HepG2 (cell line): ENCODE measurements around the gene BBS12. TPM values are rescaled to one million over a fixed set of nuclear protein-coding genes. Genes with fewer than 3 reads are reported as not detected.

ENCODE experiments used
- CBX5 ChIP-seq: sonication (generic); formaldehyde crosslinking; IDR thresholded peaks from 2 replicates; pipeline ENCODE4 v1.4.0; 2020; ENCODE audit warnings: missing genetic modification reagents, borderline replicate concordance
- EED ChIP-seq: sonication (generic); formaldehyde crosslinking; IDR thresholded peaks from 2 replicates; pipeline ENCODE4 v1.5.0; 2020; ENCODE audit warnings: mild to moderate bottlenecking, missing genetic modification reagents
- HDAC1 ChIP-seq: sonication (generic); formaldehyde crosslinking; IDR thresholded peaks from 2 replicates; pipeline ENCODE4 v1.5.1; 2020; ENCODE audit warnings: mild to moderate bottlenecking, missing genetic modification reagents
- NFYB ChIP-seq: sonication (generic); formaldehyde crosslinking; IDR thresholded peaks from 2 replicates; pipeline ENCODE4 v1.4.0; 2020; ENCODE audit warnings: missing genetic modification reagents
- NR2F1 ChIP-seq, 2 experiments: fragments of 450-650 bp in 1 of 2; formaldehyde crosslinking in 1 of 2; IDR thresholded peaks; 2 replicates each; pipeline versions ENCODE4 v1.5.0 to v1.6.1; 2016 to 2020; ENCODE audit warnings: mild to moderate bottlenecking in 1 of 2, missing compliant biosample characterization in 1 of 2, missing genetic modification reagents in 1 of 2, moderate library complexity in 1 of 2
- PHF21A ChIP-seq: sonication (generic); formaldehyde crosslinking; IDR thresholded peaks from 2 replicates; pipeline ENCODE4 v1.5.0; 2020; ENCODE audit warnings: mild to moderate bottlenecking, missing genetic modification reagents
- RBFOX2 ChIP-seq: fragments of 200-400 bp; formaldehyde crosslinking; IDR thresholded peaks from 2 replicates; pipeline ENCODE4 v1.6.1; 2017; ENCODE audit warnings: low read depth, mild to moderate bottlenecking, low read length
- ZNF781 ChIP-seq: sonication (generic); formaldehyde crosslinking; IDR thresholded peaks from 2 replicates; pipeline ENCODE4 v1.5.1; 2020; ENCODE audit warnings: borderline replicate concordance, mild to moderate bottlenecking, missing genetic modification reagents; ENCODE audit errors: not compliant biosample characterization
- polyA plus RNA-seq, 8 experiments: library from polyadenylated mRNA; depleted of rRNA in 3 of 8; stranded (reverse) in 7 of 8; unstranded in 1 of 8; fragments of >200 nt; fragmentation: Illumina TruSeq in 4 of 8; extraction: Trizol in 4 of 8; gene quantifications; 2 replicates each; pipeline versions ENCODE4 v1.2.1 to v1.2.3, GENCODE V29; 2011 to 2016; ENCODE audit warnings: low read depth in 4 of 8, missing spikeins in 1 of 8, mixed read lengths in 1 of 8; ENCODE audit not compliant: insufficient read depth in 1 of 8
- total RNA-seq, 5 experiments: library from RNA; depleted of rRNA; stranded (reverse); fragments of >200 nt; fragmentation: Illumina TruSeq; extraction: Trizol; gene quantifications; 2 replicates each; pipeline ENCODE4 v1.2.3, GENCODE V29; 2016; ENCODE audit warnings: low read depth in 1 of 5
- TF ChIP-seq, protein P1 (sequence below): sonication (generic); formaldehyde crosslinking; IDR thresholded peaks from 2 replicates; pipeline ENCODE4 v1.4.0; 2020; ENCODE audit warnings: missing genetic modification reagents, borderline replicate concordance
- TF ChIP-seq, protein P2 (sequence below): sonication (generic); formaldehyde crosslinking; IDR thresholded peaks from 2 replicates; pipeline ENCODE4 v1.4.0; 2020; ENCODE audit warnings: mild to moderate bottlenecking, missing genetic modification reagents
- TF ChIP-seq, protein P3 (sequence below): IDR thresholded peaks from 2 replicates; pipeline ENCODE4 v1.6.1; 2016; ENCODE audit warnings: low read depth, missing genetic modification reagents, missing compliant biosample characterization
- TF ChIP-seq, protein P4 (sequence below): fragments of 450-650 bp; IDR thresholded peaks from 2 replicates; pipeline ENCODE4 v1.6.1; 2017
- TF ChIP-seq, protein P5 (sequence below): sonication (generic); formaldehyde crosslinking; IDR thresholded peaks from 2 replicates; pipeline ENCODE4 v1.4.0; 2020; ENCODE audit warnings: missing genetic modification reagents, low read depth, mild to moderate bottlenecking, borderline replicate concordance

Gene BBS12
- total and polyA plus RNA-seq, 2 of the 13 experiments (the other 11 are each of a cell fraction or from before 2014, with no cell fraction given): 0.32 to 1.7 TPM

DNA sequence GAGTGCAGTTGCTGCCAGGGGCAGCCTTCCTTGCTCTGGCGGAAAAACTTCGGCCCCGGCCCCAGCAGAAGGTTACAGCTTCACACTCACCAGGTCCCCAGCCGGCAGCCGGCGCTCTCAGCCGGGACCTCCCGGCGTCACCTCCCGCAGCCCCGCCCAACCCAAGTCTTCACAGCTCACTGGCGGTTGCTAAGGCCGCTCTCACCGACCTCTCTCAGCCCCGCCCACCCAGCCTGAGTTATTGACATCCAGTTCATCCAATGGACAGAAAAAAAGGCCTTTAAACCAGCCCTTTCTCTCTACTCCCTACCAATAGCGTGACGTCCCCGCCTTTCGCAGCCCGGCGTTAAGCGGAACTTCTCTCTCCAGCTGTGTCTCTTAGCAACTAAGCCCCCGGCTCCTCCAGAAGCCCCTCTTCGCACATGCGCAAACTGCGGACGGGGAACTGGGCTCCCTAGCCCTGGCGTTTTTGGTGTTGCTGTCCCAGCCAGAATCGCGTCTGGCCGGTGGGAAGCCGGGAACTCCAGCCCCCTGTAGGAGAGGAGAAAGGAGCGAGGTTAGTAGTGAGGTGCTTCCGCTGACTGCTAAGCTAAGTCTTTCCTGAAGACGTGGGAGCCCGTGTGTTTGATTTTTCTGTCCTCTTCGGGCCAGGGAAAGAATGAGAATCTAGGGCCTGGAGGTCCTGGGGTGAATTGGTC is at the start of gene BBS12 (continued):
- TF ChIP-seq, protein P1, sequence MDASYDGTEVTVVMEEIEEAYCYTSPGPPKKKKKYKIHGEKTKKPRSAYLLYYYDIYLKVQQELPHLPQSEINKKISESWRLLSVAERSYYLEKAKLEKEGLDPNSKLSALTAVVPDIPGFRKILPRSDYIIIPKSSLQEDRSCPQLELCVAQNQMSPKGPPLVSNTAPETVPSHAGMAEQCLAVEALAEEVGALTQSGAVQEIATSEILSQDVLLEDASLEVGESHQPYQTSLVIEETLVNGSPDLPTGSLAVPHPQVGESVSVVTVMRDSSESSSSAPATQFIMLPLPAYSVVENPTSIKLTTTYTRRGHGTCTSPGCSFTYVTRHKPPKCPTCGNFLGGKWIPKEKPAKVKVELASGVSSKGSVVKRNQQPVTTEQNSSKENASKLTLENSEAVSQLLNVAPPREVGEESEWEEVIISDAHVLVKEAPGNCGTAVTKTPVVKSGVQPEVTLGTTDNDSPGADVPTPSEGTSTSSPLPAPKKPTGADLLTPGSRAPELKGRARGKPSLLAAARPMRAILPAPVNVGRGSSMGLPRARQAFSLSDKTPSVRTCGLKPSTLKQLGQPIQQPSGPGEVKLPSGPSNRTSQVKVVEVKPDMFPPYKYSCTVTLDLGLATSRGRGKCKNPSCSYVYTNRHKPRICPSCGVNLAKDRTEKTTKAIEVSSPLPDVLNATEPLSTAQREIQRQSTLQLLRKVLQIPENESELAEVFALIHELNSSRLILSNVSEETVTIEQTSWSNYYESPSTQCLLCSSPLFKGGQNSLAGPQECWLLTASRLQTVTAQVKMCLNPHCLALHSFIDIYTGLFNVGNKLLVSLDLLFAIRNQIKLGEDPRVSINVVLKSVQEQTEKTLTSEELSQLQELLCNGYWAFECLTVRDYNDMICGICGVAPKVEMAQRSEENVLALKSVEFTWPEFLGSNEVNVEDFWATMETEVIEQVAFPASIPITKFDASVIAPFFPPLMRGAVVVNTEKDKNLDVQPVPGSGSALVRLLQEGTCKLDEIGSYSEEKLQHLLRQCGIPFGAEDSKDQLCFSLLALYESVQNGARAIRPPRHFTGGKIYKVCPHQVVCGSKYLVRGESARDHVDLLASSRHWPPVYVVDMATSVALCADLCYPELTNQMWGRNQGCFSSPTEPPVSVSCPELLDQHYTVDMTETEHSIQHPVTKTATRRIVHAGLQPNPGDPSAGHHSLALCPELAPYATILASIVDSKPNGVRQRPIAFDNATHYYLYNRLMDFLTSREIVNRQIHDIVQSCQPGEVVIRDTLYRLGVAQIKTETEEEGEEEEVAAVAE (CRISPR knock-in tag): 0 out of 2 replicates have a peak, but pooled peaks have one; percentile 55
- TF ChIP-seq NFYB (CRISPR knock-in tag) (peak; percentile 95), PHF21A (CRISPR knock-in tag) (no peak), CBX5 (CRISPR knock-in tag) (no peak), ZNF781 (CRISPR knock-in tag) (no peak), RBFOX2 (no peak), NR2F1 (CRISPR knock-in tag; IDR thresholded peaks at IDR 0.05) (no peak), EED (CRISPR knock-in tag) (no peak), HDAC1 (CRISPR knock-in tag) (peak; percentile 80)
- TF ChIP-seq, protein P2, sequence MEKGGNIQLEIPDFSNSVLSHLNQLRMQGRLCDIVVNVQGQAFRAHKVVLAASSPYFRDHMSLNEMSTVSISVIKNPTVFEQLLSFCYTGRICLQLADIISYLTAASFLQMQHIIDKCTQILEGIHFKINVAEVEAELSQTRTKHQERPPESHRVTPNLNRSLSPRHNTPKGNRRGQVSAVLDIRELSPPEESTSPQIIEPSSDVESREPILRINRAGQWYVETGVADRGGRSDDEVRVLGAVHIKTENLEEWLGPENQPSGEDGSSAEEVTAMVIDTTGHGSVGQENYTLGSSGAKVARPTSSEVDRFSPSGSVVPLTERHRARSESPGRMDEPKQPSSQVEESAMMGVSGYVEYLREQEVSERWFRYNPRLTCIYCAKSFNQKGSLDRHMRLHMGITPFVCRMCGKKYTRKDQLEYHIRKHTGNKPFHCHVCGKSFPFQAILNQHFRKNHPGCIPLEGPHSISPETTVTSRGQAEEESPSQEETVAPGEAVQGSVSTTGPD: no peak
- TF ChIP-seq, protein P3, sequence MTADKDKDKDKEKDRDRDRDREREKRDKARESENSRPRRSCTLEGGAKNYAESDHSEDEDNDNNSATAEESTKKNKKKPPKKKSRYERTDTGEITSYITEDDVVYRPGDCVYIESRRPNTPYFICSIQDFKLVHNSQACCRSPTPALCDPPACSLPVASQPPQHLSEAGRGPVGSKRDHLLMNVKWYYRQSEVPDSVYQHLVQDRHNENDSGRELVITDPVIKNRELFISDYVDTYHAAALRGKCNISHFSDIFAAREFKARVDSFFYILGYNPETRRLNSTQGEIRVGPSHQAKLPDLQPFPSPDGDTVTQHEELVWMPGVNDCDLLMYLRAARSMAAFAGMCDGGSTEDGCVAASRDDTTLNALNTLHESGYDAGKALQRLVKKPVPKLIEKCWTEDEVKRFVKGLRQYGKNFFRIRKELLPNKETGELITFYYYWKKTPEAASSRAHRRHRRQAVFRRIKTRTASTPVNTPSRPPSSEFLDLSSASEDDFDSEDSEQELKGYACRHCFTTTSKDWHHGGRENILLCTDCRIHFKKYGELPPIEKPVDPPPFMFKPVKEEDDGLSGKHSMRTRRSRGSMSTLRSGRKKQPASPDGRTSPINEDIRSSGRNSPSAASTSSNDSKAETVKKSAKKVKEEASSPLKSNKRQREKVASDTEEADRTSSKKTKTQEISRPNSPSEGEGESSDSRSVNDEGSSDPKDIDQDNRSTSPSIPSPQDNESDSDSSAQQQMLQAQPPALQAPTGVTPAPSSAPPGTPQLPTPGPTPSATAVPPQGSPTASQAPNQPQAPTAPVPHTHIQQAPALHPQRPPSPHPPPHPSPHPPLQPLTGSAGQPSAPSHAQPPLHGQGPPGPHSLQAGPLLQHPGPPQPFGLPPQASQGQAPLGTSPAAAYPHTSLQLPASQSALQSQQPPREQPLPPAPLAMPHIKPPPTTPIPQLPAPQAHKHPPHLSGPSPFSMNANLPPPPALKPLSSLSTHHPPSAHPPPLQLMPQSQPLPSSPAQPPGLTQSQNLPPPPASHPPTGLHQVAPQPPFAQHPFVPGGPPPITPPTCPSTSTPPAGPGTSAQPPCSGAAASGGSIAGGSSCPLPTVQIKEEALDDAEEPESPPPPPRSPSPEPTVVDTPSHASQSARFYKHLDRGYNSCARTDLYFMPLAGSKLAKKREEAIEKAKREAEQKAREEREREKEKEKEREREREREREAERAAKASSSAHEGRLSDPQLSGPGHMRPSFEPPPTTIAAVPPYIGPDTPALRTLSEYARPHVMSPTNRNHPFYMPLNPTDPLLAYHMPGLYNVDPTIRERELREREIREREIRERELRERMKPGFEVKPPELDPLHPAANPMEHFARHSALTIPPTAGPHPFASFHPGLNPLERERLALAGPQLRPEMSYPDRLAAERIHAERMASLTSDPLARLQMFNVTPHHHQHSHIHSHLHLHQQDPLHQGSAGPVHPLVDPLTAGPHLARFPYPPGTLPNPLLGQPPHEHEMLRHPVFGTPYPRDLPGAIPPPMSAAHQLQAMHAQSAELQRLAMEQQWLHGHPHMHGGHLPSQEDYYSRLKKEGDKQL (CRISPR knock-in tag): no peak
- TF ChIP-seq, protein P4, sequence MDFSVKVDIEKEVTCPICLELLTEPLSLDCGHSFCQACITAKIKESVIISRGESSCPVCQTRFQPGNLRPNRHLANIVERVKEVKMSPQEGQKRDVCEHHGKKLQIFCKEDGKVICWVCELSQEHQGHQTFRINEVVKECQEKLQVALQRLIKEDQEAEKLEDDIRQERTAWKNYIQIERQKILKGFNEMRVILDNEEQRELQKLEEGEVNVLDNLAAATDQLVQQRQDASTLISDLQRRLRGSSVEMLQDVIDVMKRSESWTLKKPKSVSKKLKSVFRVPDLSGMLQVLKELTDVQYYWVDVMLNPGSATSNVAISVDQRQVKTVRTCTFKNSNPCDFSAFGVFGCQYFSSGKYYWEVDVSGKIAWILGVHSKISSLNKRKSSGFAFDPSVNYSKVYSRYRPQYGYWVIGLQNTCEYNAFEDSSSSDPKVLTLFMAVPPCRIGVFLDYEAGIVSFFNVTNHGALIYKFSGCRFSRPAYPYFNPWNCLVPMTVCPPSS: no peak
- TF ChIP-seq, protein P5, sequence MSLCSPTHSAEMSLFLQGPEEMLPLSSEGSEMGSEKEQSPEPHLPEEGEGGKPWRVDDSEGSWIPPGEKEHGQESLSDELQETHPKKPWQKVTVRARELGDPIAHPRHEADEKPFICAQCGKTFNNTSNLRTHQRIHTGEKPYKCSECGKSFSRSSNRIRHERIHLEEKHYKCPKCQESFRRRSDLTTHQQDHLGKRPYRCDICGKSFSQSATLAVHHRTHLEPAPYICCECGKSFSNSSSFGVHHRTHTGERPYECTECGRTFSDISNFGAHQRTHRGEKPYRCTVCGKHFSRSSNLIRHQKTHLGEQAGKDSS: no peak
